M059J (cell line): ENCODE data around the gene GART. TPM values are rescaled to one million over a fixed set of nuclear protein-coding genes. Genes with fewer than 3 reads are reported as not detected.
"Not testable (repeated sequence)": the region's sequence is repeated elsewhere in the genome, so short reads cannot be mapped to it uniquely, and the experiment has no call there.

Experiments
- DNase-seq: peaks from one replicate; pipeline ENCODE4 v3.0.0-alpha.2; 2012; ENCODE audit warnings: low read depth
- total RNA-seq: library from RNA; depleted of rRNA; stranded (reverse); fragments of >200 nt; shearing (Covaris generic); gene quantifications from 2 replicates; pipeline ENCODE4 v1.2.3, GENCODE V29; 2014; rRNA removed

GART gene
- total RNA-seq, 1 experiment from 2014 or later: 114 TPM

GRCh38 chr21:33469183-33469582 lies 72.7 kb downstream of the GART start:
- DNase-seq: not testable (repeated sequence)

GRCh38 chr21:33461538-33462250 lies 80.2 kb downstream of the GART start:
- no peak for DNase-seq

GRCh38 chr21:33458861-33459260 lies 83.1 kb downstream of the GART start:
- no peak for DNase-seq

- DNase-seq: no peak
Measured at GRCh38 chr21:33455686-33456446, 86.1 kb downstream of the GART start.

Other genes with a start within 250 kb of the GART start
- 15.1 and 19.8 TPM in 2 replicates for gene IFNAR1, start 217.1 kb downstream of the GART start, total RNA-seq
- gene IFNGR2, start 138.7 kb downstream of the GART start, total RNA-seq: 75.2 and 80.1 TPM in 2 replicates
- 57.2 and 58.6 TPM in 2 replicates for gene TMEM50B, start 62.1 kb downstream of the GART start, total RNA-seq
- 1.9 TPM in 2 replicates for gene DNAJC28, start 50.4 kb downstream of the GART start, total RNA-seq
- gene SON, start 921 bp upstream of the GART start, total RNA-seq: 251 and 714 TPM in 2 replicates
- 73.6 and 106 TPM in 2 replicates for gene DONSON, start 46.6 kb upstream of the GART start, total RNA-seq
- gene CRYZL1, start 99.6 kb upstream of the GART start, total RNA-seq: 9.0 and 23.8 TPM in 2 replicates
- gene ITSN1, start 100.4 kb upstream of the GART start, total RNA-seq: 25.2 and 29.8 TPM in 2 replicates